IPS DF 6.9 (cell line): ENCODE data around the gene POLR2C.

Experiments used
- DNase-seq: peaks from one replicate; pipeline ENCODE4 v3.0.0-alpha.2; 2013; ENCODE audit warnings: low read depth, low spot score
- H3K27ac ChIP-seq: one replicate; pipeline ENCODE4 v1.5.1; 2013; ENCODE audit warnings: low read length, control low read depth
- H3K27me3 ChIP-seq: 2 replicates; pipeline ENCODE4 v1.6.1; 2013; ENCODE audit warnings: mild to moderate bottlenecking, low read length; ENCODE audit not compliant: control insufficient read depth, insufficient read depth
- H3K36me3 ChIP-seq: 2 replicates; pipeline ENCODE4 v1.6.1; 2013; ENCODE audit warnings: low read length; ENCODE audit not compliant: control insufficient read depth, insufficient read depth
- H3K4me1 ChIP-seq: 2 replicates; pipeline ENCODE4 v1.6.1; 2013; ENCODE audit warnings: low read length; ENCODE audit not compliant: control insufficient read depth, insufficient read depth
- H3K4me3 ChIP-seq: 2 replicates; pipeline ENCODE4 v1.5.1; 2013; ENCODE audit warnings: mild to moderate bottlenecking, low read length
- H3K9me3 ChIP-seq: 2 replicates; pipeline ENCODE4 v1.6.1; 2013; ENCODE audit warnings: low read length, inconsistent platforms; ENCODE audit not compliant: control insufficient read depth, insufficient read depth
- WGBS: extraction: QIAGEN DNeasy Blood & Tissue Kit; methylation state at CpG from one replicate; pipeline ENCODE4 v1.1.7; 2013; ENCODE audit warnings: mixed read lengths, missing lambda C conversion rate; ENCODE audit not compliant: insufficient read length, insufficient coverage; 5-methylcytosine and 5-hydroxymethylcytosine counted together

The POLR2C gene

GRCh38 chr16:57479205-57479975 lies 16.9 kb downstream of the POLR2C start:
- WGBS = no CpG with 5 or more reads among the region's 36 CpGs
- Histone ChIP-seq H3K27ac (no peak overlapping the region), H3K36me3 (no peaks in the 10 kb centered on the region), H3K4me1 (peaks cover 18% of the 10 kb centered on the region), H3K27me3 (no peaks in the 10 kb centered on the region), H3K4me3 (peak overlapping the region; percentile 40; the same call in 1 of the 2 replicates), H3K9me3 (no peaks in the 10 kb centered on the region)
- peak; percentile 72 for DNase-seq

GRCh38 chr16:57479976-57480753 lies 17.7 kb downstream of the POLR2C start:
- DNase-seq = no peak
- Histone ChIP-seq H3K4me1 (peaks cover 18% of the 10 kb centered on the region), H3K27ac (no peak overlapping the region), H3K4me3 (no peak overlapping the region; the same call in 1 of the 2 replicates), H3K9me3 (no peaks in the 10 kb centered on the region), H3K36me3 (no peaks in the 10 kb centered on the region), H3K27me3 (no peaks in the 10 kb centered on the region)
- WGBS = no CpG with 5 or more reads among the region's 15 CpGs

DNA sequence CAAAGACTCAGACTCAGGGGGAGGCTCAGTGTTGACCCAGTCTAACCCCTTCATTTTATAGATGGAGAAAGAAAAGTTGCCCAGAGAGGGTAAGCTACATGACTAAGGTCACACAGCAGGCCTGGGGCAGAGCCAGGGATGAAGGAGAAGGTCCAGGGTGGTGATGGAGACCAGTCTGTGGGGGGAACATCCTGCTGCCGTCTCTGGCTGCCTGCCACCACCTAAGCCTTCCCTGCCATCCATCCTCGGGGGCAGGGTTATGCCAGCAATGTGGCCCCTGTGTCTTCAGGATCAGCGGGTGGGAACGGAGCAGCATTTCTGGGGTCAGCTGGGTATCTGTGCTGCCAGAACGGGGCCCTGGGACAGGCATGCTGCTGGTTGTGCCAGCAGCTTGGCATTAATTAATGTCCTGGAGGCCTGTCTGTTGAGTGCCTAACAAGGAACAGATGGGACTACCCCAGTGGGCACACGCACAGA lies 18.3 kb downstream of the POLR2C start:
- WGBS = no CpG with 5 or more reads among the region's 6 CpGs

GRCh38 chr16:57481421-57481820 lies 18.9 kb downstream of the POLR2C start:
- WGBS = no CpG with 5 or more reads among the region's 4 CpGs
- no peaks in the 10 kb centered on the region for H3K27me3 ChIP-seq
- H3K4me1 ChIP-seq = peaks cover 19% of the 10 kb centered on the region
- H3K9me3 ChIP-seq = no peaks in the 10 kb centered on the region
- no peak overlapping the region for H3K4me3 ChIP-seq
- no peaks in the 10 kb centered on the region for H3K36me3 ChIP-seq
- no peak for DNase-seq
- H3K27ac ChIP-seq = no peak overlapping the region

More for the DNA sequence above, 18.3 kb downstream of the POLR2C start:
- no peaks in the 10 kb centered on the region for H3K36me3 ChIP-seq
- no peak for DNase-seq
- H3K4me3 ChIP-seq = no peak overlapping the region
- no peaks in the 10 kb centered on the region for H3K27me3 ChIP-seq
- no peaks in the 10 kb centered on the region for H3K9me3 ChIP-seq
- peaks cover 22% of the 10 kb centered on the region for H3K4me1 ChIP-seq
- H3K27ac ChIP-seq = no peak overlapping the region

GRCh38 chr16:57482845-57483545 lies 20.5 kb downstream of the POLR2C start:
- no peaks in the 10 kb centered on the region for H3K9me3 ChIP-seq
- no peak for DNase-seq
- H3K4me3 ChIP-seq = no peak overlapping the region
- H3K4me1 ChIP-seq = peaks cover 17% of the 10 kb centered on the region
- H3K36me3 ChIP-seq = no peaks in the 10 kb centered on the region
- no peaks in the 10 kb centered on the region for H3K27me3 ChIP-seq
- no CpG with 5 or more reads among the region's 14 CpGs for WGBS
- no peak overlapping the region for H3K27ac ChIP-seq

DNA sequence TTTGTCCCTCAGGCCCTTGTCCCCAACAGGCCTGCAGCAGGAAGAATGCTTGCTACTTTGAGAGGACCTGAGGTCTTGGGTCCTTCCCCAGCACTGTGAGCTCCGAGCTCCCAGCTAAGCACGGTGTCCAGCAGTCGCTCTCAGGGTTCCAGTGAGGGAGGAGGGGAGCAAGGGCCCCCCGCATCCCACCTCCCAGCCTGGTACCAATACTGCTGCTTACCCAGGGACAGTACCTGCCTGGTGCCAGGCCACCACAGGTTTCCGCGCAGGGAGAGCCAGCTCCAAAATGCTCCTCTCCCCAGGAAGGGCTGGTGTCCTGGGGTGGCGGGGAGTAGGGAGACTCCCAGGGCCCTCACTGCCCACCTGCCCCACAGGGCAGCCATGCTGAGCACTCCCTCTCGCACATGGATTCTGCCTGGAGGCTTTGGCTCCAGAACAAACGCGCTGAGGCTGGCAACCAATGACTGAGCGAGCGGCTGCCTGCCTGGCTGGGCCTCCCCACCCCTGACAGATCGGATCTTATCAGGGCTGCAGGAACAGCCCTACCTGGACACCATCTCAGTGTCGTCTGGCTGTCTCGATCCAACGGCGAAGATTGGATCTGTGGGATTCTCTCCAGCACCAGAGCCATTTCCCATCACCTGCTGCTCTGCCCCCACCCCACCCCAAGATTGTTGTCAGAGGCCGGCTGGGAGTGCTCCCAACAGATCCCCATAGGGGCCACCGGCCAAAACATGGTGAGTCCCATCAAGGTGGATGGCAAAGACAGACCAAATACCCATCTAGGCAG lies 21.4 kb downstream of the POLR2C start:
- no peaks in the 10 kb centered on the region for H3K9me3 ChIP-seq
- no peaks in the 10 kb centered on the region for H3K27me3 ChIP-seq
- H3K4me3 ChIP-seq = no peak overlapping the region
- H3K27ac ChIP-seq = no peak overlapping the region
- H3K36me3 ChIP-seq = no peaks in the 10 kb centered on the region
- DNase-seq = no peak
- no CpG with 5 or more reads among the region's 19 CpGs for WGBS
- H3K4me1 ChIP-seq = peaks cover 15% of the 10 kb centered on the region

GRCh38 chr16:57484515-57485005 lies 22.1 kb downstream of the POLR2C start:
- no CpG with 5 or more reads among the region's 8 CpGs for WGBS
- no peak overlapping the region for H3K4me3 ChIP-seq
- H3K27ac ChIP-seq = no peak overlapping the region
- no peaks in the 10 kb centered on the region for H3K9me3 ChIP-seq
- no peaks in the 10 kb centered on the region for H3K27me3 ChIP-seq
- H3K36me3 ChIP-seq = no peaks in the 10 kb centered on the region
- peaks cover 15% of the 10 kb centered on the region for H3K4me1 ChIP-seq
- no peak for DNase-seq

GRCh38 chr16:57485091-57485915 lies 22.8 kb downstream of the POLR2C start:
- WGBS = no CpG with 5 or more reads among the region's 14 CpGs
- peak overlapping the region; percentile 77; the same call in 1 of the 2 replicates for H3K4me3 ChIP-seq
- H3K27ac ChIP-seq = no peak overlapping the region
- H3K4me1 ChIP-seq = peaks cover 14% of the 10 kb centered on the region
- H3K9me3 ChIP-seq = no peaks in the 10 kb centered on the region
- H3K27me3 ChIP-seq = no peaks in the 10 kb centered on the region
- DNase-seq = no peak
- no peaks in the 10 kb centered on the region for H3K36me3 ChIP-seq
